OCI-M2 (cell line): ENCODE results near the gene ARMH3.

Experiments
- DNase-seq: peaks from one replicate; lab custom pipeline; 2025; ENCODE audit not compliant: unreplicated experiment; lab: John Stamatoyannopoulos, UW

ARMH3 gene

GRCh38 chr10:101940916-101941315 is 115.1 kb downstream of the ARMH3 start:
- DNase-seq: no peak

- no peak for DNase-seq
These were observed 116.2 kb downstream of the ARMH3 start for GRCh38 chr10:101939729-101940128.

GRCh38 chr10:101939008-101939648 is 116.8 kb downstream of the ARMH3 start:
- no peak for DNase-seq

- no peak for DNase-seq
These were observed 117.5 kb downstream of the ARMH3 start for GRCh38 chr10:101938305-101939007.

GRCh38 chr10:101935431-101935830 is 120.5 kb downstream of the ARMH3 start:
- DNase-seq: no peak

- DNase-seq: no peak
These were observed 121.2 kb downstream of the ARMH3 start for GRCh38 chr10:101934686-101935305.

GRCh38 chr10:101933976-101934375 is 122.0 kb downstream of the ARMH3 start:
- DNase-seq: no peak

GRCh38 chr10:101932183-101932582 is 123.8 kb downstream of the ARMH3 start:
- DNase-seq: no peak

GRCh38 chr10:101925027-101925426 is 130.9 kb downstream of the ARMH3 start:
- no peak for DNase-seq

- no peak for DNase-seq
These were observed 132.7 kb downstream of the ARMH3 start for GRCh38 chr10:101923256-101923655.

GRCh38 chr10:101922846-101923245 is 133.1 kb downstream of the ARMH3 start:
- DNase-seq: no peak

GRCh38 chr10:101920546-101920945 is 135.4 kb downstream of the ARMH3 start:
- no peak for DNase-seq

GRCh38 chr10:101919026-101919770 is 136.8 kb downstream of the ARMH3 start:
- DNase-seq: no peak

GRCh38 chr10:101912561-101913179 is 143.3 kb downstream of the ARMH3 start:
- DNase-seq: no peak

GRCh38 chr10:101906586-101907183 is 149.3 kb downstream of the ARMH3 start:
- DNase-seq: no peak

- no peak for DNase-seq
These were observed 150.7 kb downstream of the ARMH3 start for GRCh38 chr10:101905251-101905650.

GRCh38 chr10:101903827-101904550 is 152.0 kb downstream of the ARMH3 start:
- no peak for DNase-seq

- no peak for DNase-seq
These were observed 153.2 kb downstream of the ARMH3 start for GRCh38 chr10:101902820-101903145.

- DNase-seq: no peak
These were observed 153.7 kb downstream of the ARMH3 start for GRCh38 chr10:101902032-101902819.
